ENCODE measurements around the gene LBX1.

- TF ChIP-seq CTCF (IDR thresholded peaks at IDR 0.05 in 2 of 3, conservative IDR thresholded peaks at IDR 0.05 in 1 of 3; ENCODE audit: borderline replicate concordance in 1 of 3, insufficient read depth in 1 of 3, low read depth in 2 of 3, low read length in 2 of 3) (no peak), POLR2A (IDR thresholded peaks at IDR 0.05; ENCODE audit: borderline replicate concordance, extremely low read depth, insufficient read depth, insufficient read length) (no peak), REST (IDR thresholded peaks at IDR 0.05; ENCODE audit: low read depth) (no peak), ATF3 (IDR thresholded peaks at IDR 0.05) (no peak), ZNF274 (IDR thresholded peaks at IDR 0.05; ENCODE audit: low read depth, low read length) (no peak), EZH2phosphoT487 (IDR thresholded peaks at IDR 0.05; ENCODE audit: borderline replicate concordance) (no peak), EZH2 (IDR thresholded peaks at IDR 0.05) (no peak), CBX3 (IDR thresholded peaks at IDR 0.05; ENCODE audit: low read depth) (no peak), POLR2AphosphoS5 (IDR thresholded peaks at IDR 0.05; ENCODE audit: low read depth, low read length) (no peak)
Observed at GRCh38 chr10:101219139-101219945, 9.9 kb downstream of the LBX1 start.
